GM18909 (cell line): Measurements from ENCODE around the gene ZNF738.

ENCODE experiments used
- ATAC-seq: cut with Tn5 transposase; IDR thresholded peaks from one replicate; pipeline ENCODE4 v1.9.1; 2021; ENCODE audit warnings: mild to moderate bottlenecking; ENCODE audit not compliant: unreplicated experiment, poor library complexity

Gene ZNF738

DNA sequence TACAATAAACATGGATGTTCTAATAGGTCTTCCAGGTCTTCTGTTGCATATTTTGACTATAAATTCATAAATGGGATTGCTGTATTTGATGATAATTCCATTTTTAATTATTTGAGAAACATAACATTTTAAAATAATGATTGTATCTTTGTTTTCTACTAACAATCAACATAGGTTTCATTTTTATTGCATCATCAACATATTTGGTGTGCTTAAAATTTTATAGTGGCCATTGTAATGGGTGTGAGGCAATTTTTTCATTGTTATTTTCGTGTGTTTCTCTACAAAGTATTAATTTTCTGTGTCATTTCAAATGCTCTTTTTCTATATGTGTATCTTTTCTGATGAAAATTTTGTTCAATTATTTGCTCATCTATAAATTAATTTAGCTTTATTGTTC is 51.4 kb downstream of the ZNF738 start:
- ATAC-seq, result no peak

DNA sequence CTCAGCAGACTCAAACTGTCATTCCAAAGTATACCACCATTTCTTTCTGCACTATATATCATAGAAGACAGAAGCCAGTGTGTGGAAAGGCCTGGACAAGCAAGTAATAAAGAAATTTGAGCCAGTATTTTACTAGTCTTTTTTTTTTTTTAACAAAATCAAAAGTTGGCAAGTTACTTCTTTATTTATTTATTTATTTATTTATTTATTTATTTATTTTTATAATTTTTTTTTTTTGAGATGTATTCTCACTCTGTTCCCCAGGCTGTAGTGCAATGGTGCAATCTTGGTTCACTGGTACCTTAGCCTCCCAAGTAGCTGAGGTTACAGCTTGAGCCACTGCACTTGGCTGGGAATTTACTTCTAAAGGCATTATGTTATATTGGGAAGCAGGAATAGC is 63.4 kb downstream of the ZNF738 start:
- no peak for ATAC-seq

DNA sequence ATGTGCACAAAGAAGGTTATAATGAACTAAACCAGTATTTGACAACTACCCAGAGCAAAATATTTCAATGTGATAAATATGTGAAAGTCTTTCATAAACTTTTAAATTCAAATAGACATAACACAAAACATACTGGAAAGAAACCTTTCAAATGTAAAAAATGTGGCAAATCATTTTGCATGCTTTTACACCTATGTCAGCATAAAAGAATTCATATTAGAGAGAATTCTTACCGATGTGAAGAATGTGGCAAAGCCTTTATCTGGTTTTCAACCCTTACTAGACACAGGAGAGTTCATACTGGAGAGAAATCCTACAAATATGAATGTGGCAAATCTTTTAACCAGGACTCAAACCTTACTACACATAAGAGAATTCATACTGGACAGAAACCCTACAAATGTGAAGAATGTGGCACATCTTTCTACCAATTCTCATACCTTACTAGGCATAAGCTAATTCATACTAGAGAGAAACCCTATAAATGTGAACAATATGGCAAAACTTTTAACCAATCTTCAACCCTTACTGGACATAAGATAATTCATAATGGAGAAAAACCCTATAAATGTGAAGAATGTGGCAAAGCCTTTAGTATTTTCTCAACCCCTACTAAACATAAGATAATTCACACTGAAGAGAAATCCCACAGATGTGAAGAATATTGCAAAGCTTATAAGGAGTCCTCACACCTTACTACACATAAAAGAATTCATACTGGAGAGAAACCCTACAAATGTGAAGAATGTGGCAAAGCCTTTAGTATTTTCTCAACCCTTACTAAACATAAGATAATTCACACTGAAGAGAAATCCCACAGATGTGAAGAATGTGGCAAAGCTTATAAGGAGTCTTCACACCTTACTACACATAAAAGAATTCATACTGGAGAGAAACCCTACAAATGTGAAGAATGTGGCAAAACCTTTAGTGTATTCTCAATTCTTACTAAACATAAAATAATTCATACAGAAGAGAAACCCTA is 64.5 kb downstream of the ZNF738 start:
- no peak for ATAC-seq
